Esophagus (tissue), 2 donors: ENCODE data around the gene BTBD16. TPM values are rescaled to one million over a fixed set of nuclear protein-coding genes. Genes with fewer than 3 reads are reported as not detected.

Source experiments
- H3K27ac ChIP-seq, 2 donors: one replicate each; pipeline ENCODE4 v1.5.1; 2013; ENCODE audit warnings: low read depth in 2 of 2, mild to moderate bottlenecking in 2 of 2, inconsistent platforms in 1 of 2, low read length in 1 of 2, moderate library complexity in 1 of 2
- H3K27me3 ChIP-seq, 2 donors: one replicate each; pipeline ENCODE4 v1.6.1; 2013; ENCODE audit warnings: low read length in 2 of 2, control low read depth in 1 of 2, mild to moderate bottlenecking in 1 of 2; ENCODE audit not compliant: insufficient read depth in 2 of 2, control insufficient read depth in 1 of 2
- H3K36me3 ChIP-seq, 2 donors: one replicate each; pipeline ENCODE4 v1.6.1; 2013; ENCODE audit warnings: low read length in 1 of 2; ENCODE audit not compliant: control insufficient read depth in 2 of 2, insufficient read depth in 2 of 2
- H3K4me1 ChIP-seq, 2 donors: one replicate each; pipeline ENCODE4 v1.6.1; 2013; ENCODE audit warnings: low read length in 1 of 2; ENCODE audit not compliant: control insufficient read depth in 2 of 2, insufficient read depth in 2 of 2
- H3K4me3 ChIP-seq, 2 donors: one replicate each; pipeline ENCODE4 v1.5.1; 2013; ENCODE audit warnings: low read length in 2 of 2, mild to moderate bottlenecking in 2 of 2, low read depth in 1 of 2, moderate library complexity in 1 of 2
- H3K9me3 ChIP-seq, 2 donors: one replicate each; pipeline ENCODE4 v1.6.1; 2013; ENCODE audit warnings: mild to moderate bottlenecking in 2 of 2, low read depth in 1 of 2, low read length in 1 of 2, moderate library complexity in 1 of 2; ENCODE audit not compliant: control insufficient read depth in 2 of 2, insufficient read depth in 1 of 2
- WGBS, 2 donors: extraction: QIAGEN DNeasy Blood & Tissue Kit; methylation state at CpG; one replicate each; pipeline ENCODE4 v1.1.7; 2013; 5-methylcytosine and 5-hydroxymethylcytosine counted together
- polyA plus RNA-seq, 2 donors: library from polyadenylated mRNA; stranded (reverse); fragments of 200-250 nt; gene quantifications; one replicate each; pipeline ENCODE4 v1.2.3, GENCODE V29; 2013
- donor health status: healthy with polysubstance abuse.
- donor health status: Bipolar disorder and iron deficiency.

BTBD16 gene
- polyA plus RNA-seq, 2 donors, result 0.04 to 0.20 TPM

GRCh38 chr10:122290833-122291532 is 19.9 kb downstream of the BTBD16 start:
- H3K4me1 ChIP-seq, result peaks cover 3 to 8% of the 10 kb centered on the region in 2 donors
- no peak overlapping the region for H3K27ac ChIP-seq
- no peaks in the 10 kb centered on the region for H3K36me3 ChIP-seq
- no peak overlapping the region for H3K4me3 ChIP-seq
- no peaks in the 10 kb centered on the region for H3K27me3 ChIP-seq
- 72 to 81% methylated on average over 13 of the region's 13 CpGs for WGBS, 2 donors
- H3K9me3 ChIP-seq, result no peaks in the 10 kb centered on the region

GRCh38 chr10:122291739-122292138 is 20.6 kb downstream of the BTBD16 start:
- Histone ChIP-seq H3K36me3 (no peaks in the 10 kb centered on the region), H3K27me3 (no peaks in the 10 kb centered on the region), H3K9me3 (no peaks in the 10 kb centered on the region), H3K4me3 (no peak overlapping the region), H3K4me1 (peaks cover 3 to 8% of the 10 kb centered on the region in 2 donors), H3K27ac (no peak overlapping the region)
- WGBS, 2 donors, result 85 to 88% methylated on average over 5 of the region's 5 CpGs

GRCh38 chr10:122292376-122292775 is 21.3 kb downstream of the BTBD16 start:
- Histone ChIP-seq H3K4me3 (no peak overlapping the region), H3K9me3 (no peaks in the 10 kb centered on the region), H3K27me3 (no peaks in the 10 kb centered on the region), H3K36me3 (no peaks in the 10 kb centered on the region), H3K4me1 (peaks cover 3 to 8% of the 10 kb centered on the region in 2 donors), H3K27ac (no peak overlapping the region)
- WGBS, 2 donors, result 74 to 83% methylated on average over 3 of the region's 3 CpGs

- Histone ChIP-seq H3K27me3 (no peaks in the 10 kb centered on the region), H3K4me3 (no peak overlapping the region), H3K36me3 (no peaks in the 10 kb centered on the region), H3K9me3 (no peaks in the 10 kb centered on the region), H3K27ac (no peak overlapping the region), H3K4me1 (peaks cover 3 to 8% of the 10 kb centered on the region in 2 donors)
- WGBS, 2 donors, result 72 to 75% methylated on average over 10 of the region's 10 CpGs
Observed at GRCh38 chr10:122293156-122293960, 22.3 kb downstream of the BTBD16 start.

- H3K36me3 ChIP-seq, result no peaks in the 10 kb centered on the region
- no peaks in the 10 kb centered on the region for H3K9me3 ChIP-seq
- H3K27me3 ChIP-seq, result no peaks in the 10 kb centered on the region
- no peak overlapping the region for H3K27ac ChIP-seq
- peaks cover 3 to 8% of the 10 kb centered on the region in 2 donors for H3K4me1 ChIP-seq
- 46 to 69% methylated on average over 4 of the region's 4 CpGs for WGBS, 2 donors
- no peak overlapping the region for H3K4me3 ChIP-seq
Observed at GRCh38 chr10:122293961-122294380, 22.9 kb downstream of the BTBD16 start.

GRCh38 chr10:122294511-122295450 is 23.7 kb downstream of the BTBD16 start:
- H3K4me3 ChIP-seq, result no peak overlapping the region
- peaks cover 3 to 10% of the 10 kb centered on the region in 2 donors for H3K4me1 ChIP-seq
- no peaks in the 10 kb centered on the region for H3K27me3 ChIP-seq
- H3K9me3 ChIP-seq, result no peaks in the 10 kb centered on the region
- WGBS, 2 donors, result 83 to 84% methylated on average over 12 of the region's 12 CpGs
- H3K27ac ChIP-seq, result peak overlapping the region in 1 of 2 donors; percentile 48
- no peaks in the 10 kb centered on the region for H3K36me3 ChIP-seq

- Histone ChIP-seq H3K27me3 (no peaks in the 10 kb centered on the region), H3K36me3 (no peaks in the 10 kb centered on the region), H3K4me3 (no peak overlapping the region), H3K9me3 (no peaks in the 10 kb centered on the region), H3K27ac (no peak overlapping the region), H3K4me1 (peaks cover 3 to 10% of the 10 kb centered on the region in 2 donors)
- 80 to 86% methylated on average over 4 of the region's 4 CpGs for WGBS, 2 donors
Observed at GRCh38 chr10:122295451-122295809, 24.3 kb downstream of the BTBD16 start.

- Histone ChIP-seq H3K4me1 (peaks cover 3 to 10% of the 10 kb centered on the region in 2 donors), H3K27ac (no peak overlapping the region), H3K27me3 (no peaks in the 10 kb centered on the region), H3K36me3 (no peaks in the 10 kb centered on the region), H3K9me3 (no peaks in the 10 kb centered on the region), H3K4me3 (no peak overlapping the region)
- 75 to 88% methylated on average over 8 of the region's 8 CpGs for WGBS, 2 donors
Observed at GRCh38 chr10:122296363-122297120, 25.4 kb downstream of the BTBD16 start.

- Histone ChIP-seq H3K27ac (no peak overlapping the region), H3K4me3 (no peak overlapping the region), H3K27me3 (no peaks in the 10 kb centered on the region), H3K9me3 (no peaks in the 10 kb centered on the region), H3K4me1 (peaks cover 3 to 12% of the 10 kb centered on the region in 2 donors), H3K36me3 (no peaks in the 10 kb centered on the region)
- 81 to 87% methylated on average over 8 of the region's 8 CpGs for WGBS, 2 donors
Observed at GRCh38 chr10:122297583-122297982, 26.5 kb downstream of the BTBD16 start.
